ENCODE data around the gene PSMB7.

Gene PSMB7

GRCh38 chr9:124345063-124345462 is 70.2 kb downstream of the PSMB7 start:
- DNase-seq (ENCODE audit: low read depth) = no peak

- DNase-seq (ENCODE audit: low read depth) = no peak
These were observed 70.8 kb downstream of the PSMB7 start for GRCh38 chr9:124344291-124345050.

- DNase-seq (ENCODE audit: low read depth) = no peak
These were observed 71.5 kb downstream of the PSMB7 start for GRCh38 chr9:124343533-124344290.

- peak; percentile 47 for DNase-seq (ENCODE audit: low read depth)
These were observed 72.3 kb downstream of the PSMB7 start for GRCh38 chr9:124342776-124343485.

GRCh38 chr9:124342402-124342775 is 72.9 kb downstream of the PSMB7 start:
- DNase-seq (ENCODE audit: low read depth) = no peak

- DNase-seq (ENCODE audit: low read depth) = no peak
These were observed 73.6 kb downstream of the PSMB7 start for GRCh38 chr9:124341455-124342170.

- DNase-seq (ENCODE audit: low read depth) = no peak
These were observed 74.8 kb downstream of the PSMB7 start for GRCh38 chr9:124340219-124341069.

GRCh38 chr9:124339603-124340146 is 75.6 kb downstream of the PSMB7 start:
- no peak for DNase-seq (ENCODE audit: low read depth)

GRCh38 chr9:124337562-124337961 is 77.7 kb downstream of the PSMB7 start:
- DNase-seq (ENCODE audit: low read depth) = no peak

GRCh38 chr9:124335320-124335707 is 79.9 kb downstream of the PSMB7 start:
- no peak for DNase-seq (ENCODE audit: low read depth)

GRCh38 chr9:124334568-124335319 is 80.5 kb downstream of the PSMB7 start:
- DNase-seq (ENCODE audit: low read depth) = no peak

- DNase-seq (ENCODE audit: low read depth) = no peak
These were observed 82.1 kb downstream of the PSMB7 start for GRCh38 chr9:124333203-124333579.

- no peak for DNase-seq (ENCODE audit: low read depth)
These were observed 82.7 kb downstream of the PSMB7 start for GRCh38 chr9:124332361-124333202.

- DNase-seq (ENCODE audit: low read depth) = no peak
These were observed 83.7 kb downstream of the PSMB7 start for GRCh38 chr9:124331580-124331979.

GRCh38 chr9:124330011-124330697 is 85.1 kb downstream of the PSMB7 start:
- no peak for DNase-seq (ENCODE audit: low read depth)

- no peak for DNase-seq (ENCODE audit: low read depth)
These were observed 85.9 kb downstream of the PSMB7 start for GRCh38 chr9:124329206-124329792.

GRCh38 chr9:124328285-124328684 is 87.0 kb downstream of the PSMB7 start:
- DNase-seq (ENCODE audit: low read depth) = no peak

GRCh38 chr9:124327491-124327890 is 87.8 kb downstream of the PSMB7 start:
- no peak for DNase-seq (ENCODE audit: low read depth)

All from non-pigmented ciliary epithelial cell (primary cell).